ENCODE measurements around the gene ARHGAP26.
"Not testable (repeated sequence)": the region's sequence is repeated elsewhere in the genome, so short reads cannot be mapped to it uniquely, and the experiment has no call there.

DNA sequence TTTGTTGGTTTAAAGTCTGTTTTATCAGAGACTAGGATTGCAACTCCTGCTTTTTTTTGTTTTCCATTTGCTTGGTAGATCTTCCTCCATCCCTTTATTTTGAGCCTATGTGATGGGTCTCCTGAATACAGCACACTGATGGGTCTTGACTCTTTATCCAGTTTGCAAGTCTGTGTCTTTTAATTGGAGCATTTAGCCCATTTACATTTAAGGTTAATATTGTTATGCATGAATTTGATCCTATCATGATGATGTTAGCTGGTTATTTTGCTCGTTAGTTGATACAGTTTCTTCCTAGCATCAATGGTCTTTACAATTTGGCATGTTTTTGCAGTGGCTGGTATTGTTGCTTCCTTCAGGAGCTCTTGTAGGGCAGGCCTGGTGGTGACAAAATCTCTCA lies 219.1 kb downstream of the ARHGAP26 start:
- not testable (repeated sequence) for TF ChIP-seq SIN3A (IDR thresholded peaks at IDR 0.05; ENCODE audit: borderline replicate concordance, insufficient read depth, low read depth, low read length); POLR2AphosphoS5 (IDR thresholded peaks at IDR 0.05; ENCODE audit: low read depth, low read length)
- TF ChIP-seq, protein P1, sequence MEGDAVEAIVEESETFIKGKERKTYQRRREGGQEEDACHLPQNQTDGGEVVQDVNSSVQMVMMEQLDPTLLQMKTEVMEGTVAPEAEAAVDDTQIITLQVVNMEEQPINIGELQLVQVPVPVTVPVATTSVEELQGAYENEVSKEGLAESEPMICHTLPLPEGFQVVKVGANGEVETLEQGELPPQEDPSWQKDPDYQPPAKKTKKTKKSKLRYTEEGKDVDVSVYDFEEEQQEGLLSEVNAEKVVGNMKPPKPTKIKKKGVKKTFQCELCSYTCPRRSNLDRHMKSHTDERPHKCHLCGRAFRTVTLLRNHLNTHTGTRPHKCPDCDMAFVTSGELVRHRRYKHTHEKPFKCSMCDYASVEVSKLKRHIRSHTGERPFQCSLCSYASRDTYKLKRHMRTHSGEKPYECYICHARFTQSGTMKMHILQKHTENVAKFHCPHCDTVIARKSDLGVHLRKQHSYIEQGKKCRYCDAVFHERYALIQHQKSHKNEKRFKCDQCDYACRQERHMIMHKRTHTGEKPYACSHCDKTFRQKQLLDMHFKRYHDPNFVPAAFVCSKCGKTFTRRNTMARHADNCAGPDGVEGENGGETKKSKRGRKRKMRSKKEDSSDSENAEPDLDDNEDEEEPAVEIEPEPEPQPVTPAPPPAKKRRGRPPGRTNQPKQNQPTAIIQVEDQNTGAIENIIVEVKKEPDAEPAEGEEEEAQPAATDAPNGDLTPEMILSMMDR (IDR thresholded peaks at IDR 0.05), result not testable (repeated sequence)
- TF ChIP-seq, protein P2, sequence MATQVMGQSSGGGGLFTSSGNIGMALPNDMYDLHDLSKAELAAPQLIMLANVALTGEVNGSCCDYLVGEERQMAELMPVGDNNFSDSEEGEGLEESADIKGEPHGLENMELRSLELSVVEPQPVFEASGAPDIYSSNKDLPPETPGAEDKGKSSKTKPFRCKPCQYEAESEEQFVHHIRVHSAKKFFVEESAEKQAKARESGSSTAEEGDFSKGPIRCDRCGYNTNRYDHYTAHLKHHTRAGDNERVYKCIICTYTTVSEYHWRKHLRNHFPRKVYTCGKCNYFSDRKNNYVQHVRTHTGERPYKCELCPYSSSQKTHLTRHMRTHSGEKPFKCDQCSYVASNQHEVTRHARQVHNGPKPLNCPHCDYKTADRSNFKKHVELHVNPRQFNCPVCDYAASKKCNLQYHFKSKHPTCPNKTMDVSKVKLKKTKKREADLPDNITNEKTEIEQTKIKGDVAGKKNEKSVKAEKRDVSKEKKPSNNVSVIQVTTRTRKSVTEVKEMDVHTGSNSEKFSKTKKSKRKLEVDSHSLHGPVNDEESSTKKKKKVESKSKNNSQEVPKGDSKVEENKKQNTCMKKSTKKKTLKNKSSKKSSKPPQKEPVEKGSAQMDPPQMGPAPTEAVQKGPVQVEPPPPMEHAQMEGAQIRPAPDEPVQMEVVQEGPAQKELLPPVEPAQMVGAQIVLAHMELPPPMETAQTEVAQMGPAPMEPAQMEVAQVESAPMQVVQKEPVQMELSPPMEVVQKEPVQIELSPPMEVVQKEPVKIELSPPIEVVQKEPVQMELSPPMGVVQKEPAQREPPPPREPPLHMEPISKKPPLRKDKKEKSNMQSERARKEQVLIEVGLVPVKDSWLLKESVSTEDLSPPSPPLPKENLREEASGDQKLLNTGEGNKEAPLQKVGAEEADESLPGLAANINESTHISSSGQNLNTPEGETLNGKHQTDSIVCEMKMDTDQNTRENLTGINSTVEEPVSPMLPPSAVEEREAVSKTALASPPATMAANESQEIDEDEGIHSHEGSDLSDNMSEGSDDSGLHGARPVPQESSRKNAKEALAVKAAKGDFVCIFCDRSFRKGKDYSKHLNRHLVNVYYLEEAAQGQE (IDR thresholded peaks at IDR 0.05; ENCODE audit: insufficient read depth in 1 of 2, low read depth in 2 of 2, low read length in 1 of 2), result not testable (repeated sequence)
